SU-DHL-6 (cell line): Measurements from ENCODE around the gene DGKB.

ENCODE experiments used
- EZH2phosphoT487 ChIP-seq: fragments of 200-600 bp; sonication (generic), shearing (Covaris generic); conservative IDR thresholded peaks from 2 replicates; pipeline ENCODE4 v1.6.1; 2018; ENCODE audit warnings: mild to moderate bottlenecking, antibody characterized with exemption, low read length, moderate library complexity, mixed read lengths
- TF ChIP-seq, protein P1 (sequence below): fragments of 200-600 bp; sonication (generic); IDR thresholded peaks from one replicate; pipeline ENCODE4 v1.5.1; 2017; ENCODE audit warnings: antibody characterized with exemption, mild to moderate bottlenecking, low read length, moderate library complexity; ENCODE audit not compliant: insufficient read depth, poor library complexity, severe bottlenecking

DNA sequence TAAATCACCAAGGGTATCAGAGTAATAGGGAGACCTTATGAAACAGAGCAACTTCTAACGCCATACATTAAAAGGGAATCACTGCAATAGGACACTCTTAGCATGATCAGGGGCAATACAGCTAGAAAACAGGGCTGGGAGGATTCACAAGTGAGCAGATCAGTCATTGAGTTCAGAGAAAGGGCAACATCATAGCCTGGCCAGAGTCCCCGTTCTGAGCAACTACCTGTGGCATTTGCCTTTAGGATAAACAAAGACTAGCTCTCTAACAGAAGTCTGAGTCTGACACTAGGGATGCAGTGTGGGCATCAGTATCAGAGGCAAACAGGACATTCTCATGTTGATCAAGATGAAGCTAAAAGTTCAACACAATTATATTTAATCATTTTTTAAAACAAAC lies 297.9 kb downstream of the DGKB start:
- TF ChIP-seq, protein P1, sequence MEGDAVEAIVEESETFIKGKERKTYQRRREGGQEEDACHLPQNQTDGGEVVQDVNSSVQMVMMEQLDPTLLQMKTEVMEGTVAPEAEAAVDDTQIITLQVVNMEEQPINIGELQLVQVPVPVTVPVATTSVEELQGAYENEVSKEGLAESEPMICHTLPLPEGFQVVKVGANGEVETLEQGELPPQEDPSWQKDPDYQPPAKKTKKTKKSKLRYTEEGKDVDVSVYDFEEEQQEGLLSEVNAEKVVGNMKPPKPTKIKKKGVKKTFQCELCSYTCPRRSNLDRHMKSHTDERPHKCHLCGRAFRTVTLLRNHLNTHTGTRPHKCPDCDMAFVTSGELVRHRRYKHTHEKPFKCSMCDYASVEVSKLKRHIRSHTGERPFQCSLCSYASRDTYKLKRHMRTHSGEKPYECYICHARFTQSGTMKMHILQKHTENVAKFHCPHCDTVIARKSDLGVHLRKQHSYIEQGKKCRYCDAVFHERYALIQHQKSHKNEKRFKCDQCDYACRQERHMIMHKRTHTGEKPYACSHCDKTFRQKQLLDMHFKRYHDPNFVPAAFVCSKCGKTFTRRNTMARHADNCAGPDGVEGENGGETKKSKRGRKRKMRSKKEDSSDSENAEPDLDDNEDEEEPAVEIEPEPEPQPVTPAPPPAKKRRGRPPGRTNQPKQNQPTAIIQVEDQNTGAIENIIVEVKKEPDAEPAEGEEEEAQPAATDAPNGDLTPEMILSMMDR, result no peak
- no peak for TF ChIP-seq EZH2phosphoT487
